Measurements from ENCODE around the gene MRRF. TPM values are rescaled to one million over a fixed set of nuclear protein-coding genes. Genes with fewer than 3 reads are reported as not detected.
A peak's percentile ranks its signal among the peaks of the same experiment; 100 is the strongest.
"Not testable (repeated sequence)": the region's sequence is repeated elsewhere in the genome, so short reads cannot be mapped to it uniquely, and the experiment has no call there.

The MRRF gene
- polyA plus RNA-seq, 10 donors = 21.6 to 40.8 (median 27.7) TPM

GRCh38 chr9:122329597-122329996 is 64.9 kb downstream of the MRRF start:
- peak in 1 of 3 donors; percentile 20 for DNase-seq

DNA sequence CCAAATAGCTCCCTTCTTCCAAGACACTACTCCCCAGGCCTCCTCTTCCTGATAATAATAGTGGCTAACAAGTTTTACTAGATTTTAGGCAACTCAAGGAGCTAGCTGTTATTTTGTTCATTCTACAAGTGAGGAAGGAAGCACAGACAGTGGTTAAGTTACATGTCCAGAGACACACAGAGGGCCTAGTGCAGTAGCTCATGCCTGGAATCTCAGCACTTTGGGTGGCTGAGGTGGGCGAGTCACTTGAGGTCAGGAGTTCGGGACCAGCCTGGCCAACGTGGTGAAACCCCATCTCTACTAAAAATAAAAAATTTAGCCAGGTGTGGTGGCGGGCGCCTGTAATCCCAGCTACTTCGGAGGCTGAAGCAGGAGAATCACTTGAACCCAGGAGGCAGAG is 65.8 kb downstream of the MRRF start:
- DNase-seq = not testable (repeated sequence)

GRCh38 chr9:122331523-122331927 is 66.8 kb downstream of the MRRF start:
- DNase-seq = no peak

DNA sequence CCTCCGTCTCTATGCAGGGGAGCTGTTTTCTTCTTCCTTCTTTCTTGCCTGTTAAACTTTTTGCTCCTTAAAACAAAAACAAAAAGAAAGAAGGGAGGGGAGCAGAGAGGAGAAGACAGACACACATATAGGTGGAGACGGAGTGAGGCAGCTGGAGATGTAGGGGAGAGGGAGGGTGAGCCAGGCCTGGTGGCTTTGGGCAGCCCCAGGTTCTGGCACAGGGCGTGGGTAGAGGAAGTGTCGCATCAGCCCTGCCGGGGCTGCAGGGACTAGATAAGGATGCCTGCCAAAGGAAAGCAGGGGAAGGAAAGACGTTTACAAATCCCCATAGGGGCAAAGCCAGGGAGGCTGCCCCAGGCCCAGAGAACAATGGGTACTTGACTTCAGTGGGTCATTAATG is 67.4 kb downstream of the MRRF start:
- DNase-seq = peak in 1 of 3 donors; percentile 30

- DNase-seq = no peak
These were observed 68.0 kb downstream of the MRRF start for GRCh38 chr9:122332644-122333043.

- DNase-seq = no peak
These were observed 68.6 kb downstream of the MRRF start for GRCh38 chr9:122333169-122333808.

GRCh38 chr9:122334916-122335315 is 70.2 kb downstream of the MRRF start:
- DNase-seq = no peak

DNA sequence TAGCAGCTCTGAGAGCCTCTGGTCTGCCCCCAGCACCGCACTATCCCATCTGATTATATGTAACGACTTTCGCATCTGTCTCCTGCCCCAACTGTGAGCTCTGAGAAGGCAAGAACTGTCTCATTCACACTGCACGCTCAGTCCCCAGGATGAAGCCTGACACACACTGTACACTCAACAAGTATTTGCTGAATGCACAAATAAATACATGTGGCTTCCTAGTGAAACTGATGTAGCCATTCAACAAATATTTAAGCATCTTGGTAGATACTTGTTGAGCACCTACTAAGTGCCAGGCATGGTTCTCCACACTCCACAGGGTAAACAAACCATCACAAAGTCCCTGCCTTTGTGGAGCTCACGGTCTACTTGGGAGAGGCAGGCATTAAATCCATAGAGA is 71.5 kb downstream of the MRRF start:
- no peak for DNase-seq

DNA sequence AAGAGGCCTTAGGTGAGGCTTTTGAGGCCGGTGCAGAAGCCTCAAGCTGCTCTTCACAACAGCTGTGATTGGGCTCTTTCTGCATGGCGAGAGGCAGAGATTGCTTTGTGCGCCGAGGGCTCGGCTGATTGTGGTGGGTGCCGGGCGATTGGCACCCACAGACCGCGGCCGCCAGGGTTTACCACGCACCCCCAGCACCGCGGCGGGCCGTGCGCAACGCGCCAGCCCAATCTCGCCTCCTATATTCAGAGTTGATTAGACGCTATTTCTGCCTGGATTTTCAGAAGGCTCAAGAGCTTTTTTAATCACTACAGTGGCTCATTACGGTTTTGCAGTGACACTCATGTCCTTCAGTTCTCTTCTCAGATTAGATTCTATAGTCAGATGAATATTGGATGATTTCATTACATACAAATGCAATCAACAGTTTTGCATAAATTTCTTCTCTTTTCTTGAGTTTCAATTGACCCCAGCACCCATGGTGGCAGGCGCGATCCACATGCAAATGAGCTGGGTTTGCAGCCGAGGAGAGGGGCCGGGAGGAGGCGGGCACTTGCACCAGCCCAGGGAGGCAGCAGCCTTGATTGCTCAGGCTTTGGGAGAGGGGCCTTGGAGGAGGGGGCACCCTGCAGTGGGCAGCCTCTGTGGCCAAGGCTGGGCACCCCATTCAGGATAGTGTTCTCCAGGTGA is 72.3 kb downstream of the MRRF start:
- no peak for DNase-seq

DNA sequence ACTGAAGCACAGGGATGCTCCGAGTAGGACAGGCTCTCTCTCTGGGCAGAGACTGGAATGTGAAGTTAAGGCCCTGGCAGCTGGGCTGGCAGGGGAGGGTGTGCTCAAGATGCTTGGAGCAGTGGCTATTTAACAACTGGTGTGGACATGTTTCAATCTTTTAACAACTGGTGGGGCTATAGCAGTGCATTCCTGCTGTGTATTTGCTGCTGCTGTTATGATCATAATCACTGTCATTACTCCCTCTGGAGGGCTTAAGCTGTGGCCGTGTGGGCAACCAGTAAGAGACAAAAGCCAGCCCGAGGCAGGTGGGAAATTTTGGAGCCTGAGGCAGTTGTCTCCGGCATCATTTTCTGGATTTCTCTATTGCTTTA is 72.9 kb downstream of the MRRF start:
- DNase-seq = no peak

- DNase-seq = no peak
These were observed 73.9 kb downstream of the MRRF start for GRCh38 chr9:122338536-122338935.

DNA sequence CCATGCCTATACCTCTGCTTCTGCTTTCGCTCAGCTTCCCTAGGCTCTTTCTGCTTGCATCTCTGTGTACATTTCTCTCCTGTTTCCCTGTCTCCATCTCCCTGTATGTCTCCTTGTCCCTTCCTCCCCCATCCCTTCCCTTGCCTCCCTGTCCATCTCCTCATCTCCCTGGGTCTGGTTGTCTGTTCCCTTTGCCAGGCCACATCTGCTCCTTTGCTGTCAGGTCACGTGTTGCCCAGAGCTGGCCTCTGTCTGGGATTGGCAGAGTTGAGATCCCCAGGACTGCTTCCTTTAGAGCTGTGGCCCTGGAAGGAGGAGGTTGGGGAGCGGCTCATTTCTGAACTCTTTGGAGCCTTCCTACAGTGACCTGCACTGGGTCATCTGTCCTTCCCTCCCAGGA is 74.3 kb downstream of the MRRF start:
- DNase-seq = no peak

GRCh38 chr9:122339579-122339978 is 74.9 kb downstream of the MRRF start:
- DNase-seq = no peak

DNA sequence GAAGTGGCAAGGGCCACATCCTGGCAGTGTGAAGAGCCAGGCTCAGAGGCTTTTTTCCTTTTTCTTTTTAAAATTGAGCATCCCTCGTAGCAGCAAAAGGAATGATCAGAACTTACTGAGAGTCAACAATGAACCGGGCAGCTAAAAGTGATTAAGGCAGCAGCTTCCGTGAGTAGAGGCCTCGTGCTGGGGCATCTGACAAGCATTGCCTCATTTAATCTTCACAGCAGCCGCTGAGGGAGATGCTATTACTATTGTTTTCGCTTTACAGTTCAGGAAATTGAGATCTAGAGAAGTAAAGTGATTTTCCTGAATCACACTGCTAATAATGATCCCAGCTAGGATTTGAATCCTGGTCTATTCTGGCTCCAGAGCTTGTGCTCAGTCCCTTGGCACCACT is 75.5 kb downstream of the MRRF start:
- no peak for DNase-seq

GRCh38 chr9:122342323-122343050 is 77.8 kb downstream of the MRRF start:
- DNase-seq = no peak

GRCh38 chr9:122346478-122347347 is 82.0 kb downstream of the MRRF start:
- DNase-seq = peak in 1 of 3 donors; percentile 75

GRCh38 chr9:122347348-122348287 is 82.9 kb downstream of the MRRF start:
- no peak for DNase-seq

DNA sequence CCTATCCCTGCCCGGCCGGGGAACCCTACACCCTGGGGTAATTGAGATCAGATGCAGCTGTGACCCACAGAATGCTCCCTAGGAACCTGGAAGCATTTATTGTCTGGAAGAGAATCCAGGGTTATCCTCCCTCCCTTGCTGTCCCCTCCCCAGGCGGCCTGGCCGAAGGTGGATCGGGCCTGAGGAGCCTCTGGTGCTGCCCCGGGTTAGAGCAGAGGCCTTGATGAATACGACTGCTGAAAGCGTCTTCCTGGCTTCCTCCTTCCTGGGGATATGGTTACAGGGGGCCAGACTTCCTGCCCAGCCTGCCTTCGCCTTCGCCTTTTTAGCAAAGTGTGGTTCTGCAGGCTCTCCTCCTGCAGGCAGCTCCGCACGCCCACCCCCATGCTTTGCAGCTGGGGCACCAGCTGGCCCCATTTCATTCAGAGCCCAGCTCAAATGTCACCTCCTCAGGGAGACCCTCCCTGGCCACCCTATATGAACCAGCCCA is 83.7 kb downstream of the MRRF start:
- no peak for DNase-seq

DNA sequence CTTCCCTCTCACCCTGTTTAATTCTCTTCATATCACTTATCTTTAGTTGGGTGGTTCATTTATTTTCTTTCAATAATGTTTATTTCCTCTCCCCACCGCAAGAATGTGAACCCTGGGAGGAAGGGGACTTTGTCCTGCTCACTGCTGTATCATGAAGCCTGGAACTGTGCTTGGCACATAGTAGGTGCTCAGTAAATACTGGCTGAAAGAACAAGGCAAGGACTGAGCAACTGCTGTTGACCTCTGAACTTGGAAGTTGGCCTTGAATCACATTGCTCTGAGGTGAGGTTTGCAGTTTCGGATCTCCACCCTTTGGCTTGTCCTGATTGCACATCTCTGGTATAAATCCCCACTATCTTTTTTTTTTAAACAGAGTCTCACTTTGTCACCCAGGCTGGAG is 84.1 kb downstream of the MRRF start:
- no peak for DNase-seq

- DNase-seq = no peak
These were observed 84.5 kb downstream of the MRRF start for GRCh38 chr9:122349201-122349600.
